SK-N-MC (cell line): Measurements from ENCODE around the gene RGS10.
"Not testable (repeated sequence)": the region's sequence is repeated elsewhere in the genome, so short reads cannot be mapped to it uniquely, and the experiment has no call there.

Experiments
- DNase-seq: peaks from one replicate; pipeline ENCODE4 v3.0.0-alpha.2; 2011; ENCODE audit warnings: low read depth, low spot score
- H3K27ac ChIP-seq: fragments of 200-600 bp; sonication (generic); 2 replicates; pipeline ENCODE4 v1.5.1; 2016; ENCODE audit warnings: mixed run types
- H3K36me3 ChIP-seq: fragments of 200-600 bp; sonication (generic); 2 replicates; pipeline ENCODE4 v1.6.1; 2017; ENCODE audit warnings: antibody characterized with exemption, low read length, mixed read lengths; ENCODE audit not compliant: insufficient read depth
- H3K4me3 ChIP-seq: fragments of 200-600 bp; sonication (generic); 2 replicates; pipeline ENCODE4 v1.5.1; 2016
- H3K9ac ChIP-seq: fragments of 200-600 bp; sonication (generic); 2 replicates; pipeline ENCODE4 v1.8.0; 2017; ENCODE audit warnings: mixed run types, mixed read lengths; ENCODE audit not compliant: insufficient read length
- H3K9me3 ChIP-seq: fragments of 200-600 bp; sonication (generic); 2 replicates; pipeline ENCODE4 v1.6.1; 2017; ENCODE audit warnings: low read depth, mild to moderate bottlenecking, antibody characterized with exemption, low read length, moderate library complexity, mixed read lengths
- EZH2 ChIP-seq: fragments of 200-600 bp; sonication (generic); IDR thresholded peaks from one replicate; pipeline ENCODE4 v1.6.1; 2017; ENCODE audit warnings: antibody characterized with exemption
- FOXP2 ChIP-seq: optimal IDR thresholded peaks from 2 replicates; pipeline ENCODE3; 2011; ENCODE audit warnings: mild to moderate bottlenecking, moderate library complexity; ENCODE audit not compliant: insufficient read depth; ENCODE audit errors: extremely low read length, control extremely low read depth
- POLR2AphosphoS5 ChIP-seq: IDR thresholded peaks from 2 replicates; pipeline ENCODE4 v1.6.1; 2012; ENCODE audit warnings: mild to moderate bottlenecking, low read depth, low read length, borderline replicate concordance

RGS10 gene

GRCh38 chr10:119542357-119542987 lies at the start of gene RGS10:
TSS of gene RGS10 (minus strand) at chr10:119542719. CDS start at chr10:119542638, 81 bp downstream.
- TF ChIP-seq FOXP2 (no peak), POLR2AphosphoS5 (peak; percentile 75; the same call in 1 of the 2 replicates)
- Histone ChIP-seq H3K27ac (peak within 1 kb of the TSS; percentile 70; the same call in 1 of the 2 replicates), H3K4me3 (peak within 1 kb of the TSS; percentile 78), H3K9me3 (no peaks in the 10 kb centered on the region), H3K9ac (peak within 1 kb of the TSS; percentile 61), H3K36me3 (no peaks in the 10 kb centered on the region)
- DNase-seq = no peak

DNA sequence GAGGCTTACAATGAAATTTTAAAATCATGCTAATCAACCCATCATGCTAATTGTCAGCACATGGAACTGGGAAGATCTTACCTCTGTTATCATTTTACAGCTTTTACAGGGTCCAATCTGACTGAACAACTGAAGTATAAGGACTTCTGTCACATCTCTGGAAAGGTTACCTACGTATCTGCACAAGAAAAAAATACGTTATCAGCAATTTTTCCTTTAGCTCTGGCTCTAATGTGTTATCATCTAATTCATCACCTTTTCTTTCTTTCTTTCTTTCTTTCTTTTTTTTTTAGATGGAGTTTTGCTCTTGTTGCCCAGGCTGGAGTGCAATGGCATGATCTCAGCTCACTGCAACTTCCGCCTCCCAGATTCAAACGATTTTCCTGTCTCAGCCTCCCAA lies 45.6 kb upstream of the RGS10 start:
- no peaks in the 10 kb centered on the region for H3K9me3 ChIP-seq
- no peak overlapping the region for H3K27ac ChIP-seq
- H3K36me3 ChIP-seq = peaks cover 39% of the 10 kb centered on the region
- no peak for DNase-seq
- no peak overlapping the region for H3K4me3 ChIP-seq
- H3K9ac ChIP-seq = no peak overlapping the region
- no peak for TF ChIP-seq FOXP2
- TF ChIP-seq EZH2 = no peak
- TF ChIP-seq POLR2AphosphoS5 = no peak

- DNase-seq = no peak
- TF ChIP-seq FOXP2 (no peak), EZH2 (no peak), POLR2AphosphoS5 (no peak)
- H3K4me3 ChIP-seq = no peak overlapping the region
- H3K36me3 ChIP-seq = peaks cover 66% of the 10 kb centered on the region
- H3K9ac ChIP-seq = no peak overlapping the region
- no peaks in the 10 kb centered on the region for H3K9me3 ChIP-seq
- H3K27ac ChIP-seq = no peak overlapping the region
Observed at GRCh38 chr10:119578355-119578754, 35.8 kb upstream of the RGS10 start.

DNA sequence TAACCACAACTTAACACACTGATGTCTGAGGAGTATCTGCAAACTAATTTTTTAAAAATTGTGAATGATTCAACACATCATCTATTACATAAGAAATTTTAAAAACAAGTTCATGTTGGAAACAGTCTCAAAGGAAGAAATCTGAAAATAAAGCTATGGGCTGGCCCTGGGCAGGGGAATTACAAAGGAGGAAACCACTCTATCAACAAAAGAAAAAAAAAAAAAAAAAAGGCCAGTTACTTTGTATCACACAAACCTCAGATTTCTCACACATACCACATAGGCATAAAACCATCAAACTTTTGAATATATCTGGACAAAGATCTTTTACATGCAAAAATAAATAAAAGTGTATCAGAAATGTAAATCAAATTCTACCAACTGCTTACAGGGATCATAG lies 33.5 kb upstream of the RGS10 start:
- TF ChIP-seq POLR2AphosphoS5 = no peak
- TF ChIP-seq FOXP2 = no peak
- H3K9me3 ChIP-seq = no peaks in the 10 kb centered on the region
- H3K36me3 ChIP-seq = peaks cover 52% of the 10 kb centered on the region
- peak overlapping the region; percentile 16; the same call in 1 of the 2 replicates for H3K27ac ChIP-seq
- H3K4me3 ChIP-seq = no peak overlapping the region
- H3K9ac ChIP-seq = no peak overlapping the region
- DNase-seq = no peak

DNA sequence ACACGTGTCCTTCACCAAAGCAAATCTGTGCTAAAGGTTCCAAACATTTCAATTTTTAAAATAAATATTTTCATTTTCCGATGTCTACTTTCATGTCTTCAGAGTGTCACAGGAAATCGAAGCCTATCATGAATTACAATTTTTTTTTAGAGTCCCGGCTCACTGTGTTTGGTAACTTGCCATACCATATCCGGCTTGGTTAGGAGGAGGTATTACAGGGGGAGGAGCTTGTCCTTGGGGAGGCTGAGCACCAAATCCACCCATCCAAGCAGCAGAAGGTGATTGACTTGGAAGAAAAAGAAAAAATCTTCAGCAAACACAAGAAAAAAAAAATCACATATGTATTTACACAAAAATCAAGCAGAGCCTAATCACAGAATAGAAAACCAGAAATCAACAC lies 33.0 kb upstream of the RGS10 start:
- Histone ChIP-seq H3K27ac (peak overlapping the region; percentile 16; the same call in 1 of the 2 replicates), H3K36me3 (peaks cover 52% of the 10 kb centered on the region), H3K4me3 (no peak overlapping the region), H3K9me3 (no peaks in the 10 kb centered on the region), H3K9ac (no peak overlapping the region)
- TF ChIP-seq FOXP2 (no peak), POLR2AphosphoS5 (no peak), EZH2 (no peak)
- DNase-seq = no peak

- no peak overlapping the region for H3K27ac ChIP-seq
- H3K4me3 ChIP-seq = no peak overlapping the region
- no peak overlapping the region for H3K9ac ChIP-seq
- TF ChIP-seq FOXP2 (no peak), POLR2AphosphoS5 (no peak), EZH2 (no peak)
- no peak for DNase-seq
- no peaks in the 10 kb centered on the region; the same call in 1 of the 2 replicates for H3K36me3 ChIP-seq
- H3K9me3 ChIP-seq = no peaks in the 10 kb centered on the region
Observed at GRCh38 chr10:119567978-119568377, 25.5 kb upstream of the RGS10 start.

GRCh38 chr10:119562097-119562496 lies 19.6 kb upstream of the RGS10 start:
- TF ChIP-seq POLR2AphosphoS5 = no peak
- TF ChIP-seq FOXP2 = no peak
- TF ChIP-seq EZH2 = no peak
- Histone ChIP-seq H3K9ac (no peak overlapping the region), H3K27ac (no peak overlapping the region), H3K36me3 (no peaks in the 10 kb centered on the region), H3K4me3 (no peak overlapping the region), H3K9me3 (no peaks in the 10 kb centered on the region)
- DNase-seq = no peak

DNA sequence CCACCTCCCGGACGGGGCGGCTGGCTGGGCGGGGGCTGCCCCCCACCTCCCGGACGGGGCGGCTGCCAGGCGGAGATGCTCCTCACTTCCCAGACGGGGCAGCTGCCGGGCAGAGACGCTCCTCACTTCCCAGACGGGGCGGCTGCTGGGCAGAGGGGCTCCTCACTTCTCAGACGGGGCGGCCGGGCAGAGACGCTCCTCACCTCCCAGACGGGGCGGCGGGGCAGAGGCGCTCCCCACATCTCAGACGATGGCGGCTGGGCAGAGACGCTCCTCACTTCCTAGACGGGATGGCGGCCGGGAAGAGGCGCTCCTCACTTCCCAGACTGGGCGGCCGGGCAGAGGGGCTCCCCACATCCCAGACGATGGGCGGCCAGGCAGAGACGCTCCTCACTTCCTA lies 17.0 kb upstream of the RGS10 start:
- not testable (repeated sequence) for H3K9me3 ChIP-seq, H3K9ac ChIP-seq, H3K36me3 ChIP-seq, DNase-seq, H3K4me3 ChIP-seq, H3K27ac ChIP-seq

DNA sequence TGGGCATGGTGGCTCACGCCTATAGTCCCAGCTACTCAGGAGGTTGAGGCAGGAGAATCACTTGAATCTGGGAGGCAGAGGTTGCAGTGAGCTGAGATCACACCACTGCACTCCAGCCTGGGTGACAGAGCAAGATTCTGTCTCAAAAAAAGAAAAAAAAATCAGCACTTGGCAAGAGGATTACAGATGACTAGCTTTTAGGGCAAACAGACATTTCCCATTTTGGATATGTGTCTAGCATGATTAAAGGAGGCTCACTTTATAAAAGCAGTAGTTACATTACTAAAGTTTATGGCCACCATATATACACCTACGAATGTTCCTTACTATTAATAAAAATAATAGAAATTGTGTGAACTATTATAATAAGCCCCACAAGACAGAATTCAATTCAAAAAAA lies 13.6 kb upstream of the RGS10 start:
- H3K4me3 ChIP-seq, H3K9ac ChIP-seq, DNase-seq, H3K27ac ChIP-seq, H3K36me3 ChIP-seq, H3K9me3 ChIP-seq: not testable (repeated sequence)
